Ovary (tissue), 3 donors: ENCODE data around the gene EHMT2.

Experiments
- EP300 ChIP-seq: sonication (generic); formaldehyde crosslinking; IDR thresholded peaks from one replicate; pipeline ENCODE4 v1.6.1; 2017; ENCODE audit warnings: antibody characterized with exemption
- POLR2A ChIP-seq: fragments of 450-650 bp; IDR thresholded peaks from one replicate; pipeline ENCODE4 v1.6.1; 2017; ENCODE audit warnings: antibody characterized with exemption, mild to moderate bottlenecking, moderate library complexity
- TF ChIP-seq, protein P1 (sequence below), 3 donors: fragments of 450-650 bp in 2 of 3; fragments of 200-600 bp in 1 of 3; IDR thresholded peaks; one replicate each; pipeline versions ENCODE4 v1.5.1 to v1.8.0; 2016 to 2022; ENCODE audit warnings: antibody characterized with exemption in 3 of 3, mild to moderate bottlenecking in 1 of 3
- donor health status: DM: no; HTN: no; CAD: no.

- TF ChIP-seq, protein P1, sequence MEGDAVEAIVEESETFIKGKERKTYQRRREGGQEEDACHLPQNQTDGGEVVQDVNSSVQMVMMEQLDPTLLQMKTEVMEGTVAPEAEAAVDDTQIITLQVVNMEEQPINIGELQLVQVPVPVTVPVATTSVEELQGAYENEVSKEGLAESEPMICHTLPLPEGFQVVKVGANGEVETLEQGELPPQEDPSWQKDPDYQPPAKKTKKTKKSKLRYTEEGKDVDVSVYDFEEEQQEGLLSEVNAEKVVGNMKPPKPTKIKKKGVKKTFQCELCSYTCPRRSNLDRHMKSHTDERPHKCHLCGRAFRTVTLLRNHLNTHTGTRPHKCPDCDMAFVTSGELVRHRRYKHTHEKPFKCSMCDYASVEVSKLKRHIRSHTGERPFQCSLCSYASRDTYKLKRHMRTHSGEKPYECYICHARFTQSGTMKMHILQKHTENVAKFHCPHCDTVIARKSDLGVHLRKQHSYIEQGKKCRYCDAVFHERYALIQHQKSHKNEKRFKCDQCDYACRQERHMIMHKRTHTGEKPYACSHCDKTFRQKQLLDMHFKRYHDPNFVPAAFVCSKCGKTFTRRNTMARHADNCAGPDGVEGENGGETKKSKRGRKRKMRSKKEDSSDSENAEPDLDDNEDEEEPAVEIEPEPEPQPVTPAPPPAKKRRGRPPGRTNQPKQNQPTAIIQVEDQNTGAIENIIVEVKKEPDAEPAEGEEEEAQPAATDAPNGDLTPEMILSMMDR (IDR thresholded peaks at IDR 0.05), result no peak
- TF ChIP-seq POLR2A, result no peak
- no peak for TF ChIP-seq EP300
Observed at GRCh38 chr6:31879901-31880300, 17.6 kb downstream of the EHMT2 start.
